Measurements from ENCODE around the gene ADAMTS19. TPM values are rescaled to one million over a fixed set of nuclear protein-coding genes. Genes with fewer than 3 reads are reported as not detected.

Gene ADAMTS19
- total and polyA plus RNA-seq, 2 of the 8 experiments (the other 6 are each of a cell fraction or from before 2014, with no cell fraction given), result 17.3 to 28.8 TPM

- Histone ChIP-seq H3K36me3 (ENCODE audit: control insufficient read depth in 2 of 4, insufficient read depth in 4 of 4, low read length in 3 of 4) (peaks cover 0 to 20% (median 3%) of the 10 kb centered on the region in 4 experiments; a peak in 4 of 8 replicates), H3K56ac (replicated peaks; ENCODE audit: insufficient read length, low read depth, low read length) (no peak overlapping the region), H3K27ac (ENCODE audit: low read depth, low read length) (no peak overlapping the region), H3K4ac (replicated peaks; ENCODE audit: insufficient read length, low read depth, low read length) (no peak overlapping the region), H3K79me1 (ENCODE audit: low read depth, low read length) (no peaks in the 10 kb centered on the region), H2BK5ac (ENCODE audit: low read depth, low read length) (no peak overlapping the region), H4K20me1 (replicated peaks in 1 of 2; ENCODE audit: control insufficient read depth in 1 of 2, insufficient read depth in 2 of 2, low read length in 2 of 2) (no peaks in the 10 kb centered on the region), H3K4me3 (ENCODE audit: extremely low read depth in 1 of 4, insufficient read depth in 2 of 4, low read depth in 3 of 4, low read length in 4 of 4) (no peak overlapping the region), H2BK120ac (replicated peaks; ENCODE audit: low read depth, low read length) (no peak overlapping the region), H3K14ac (ENCODE audit: insufficient read length) (no peak overlapping the region), H3K4me2 (ENCODE audit: insufficient read depth in 1 of 2, low read depth in 2 of 2, low read length in 2 of 2) (no peak overlapping the region), H2BK15ac (ENCODE audit: low read length) (no peak overlapping the region), H3K4me1 (replicated peaks in 1 of 4; ENCODE audit: control insufficient read depth in 3 of 4, insufficient read depth in 4 of 4, low read length in 3 of 4) (peaks cover 0 to 4% (median 1%) of the 10 kb centered on the region in 4 experiments; a peak in 2 of 7 replicates), H3K23ac (ENCODE audit: insufficient read length) (no peak overlapping the region), H3K79me2 (ENCODE audit: control insufficient read depth in 1 of 2, insufficient read depth in 2 of 2, low read length in 2 of 2) (no peaks in the 10 kb centered on the region), H4K5ac (ENCODE audit: insufficient read length, low read depth, low read length) (no peak overlapping the region), H3K9ac (replicated peaks in 1 of 4; ENCODE audit: extremely low read depth in 1 of 4, low read depth in 3 of 4, low read length in 3 of 4) (no peak overlapping the region), H3K27me3 (replicated peaks in 1 of 4; ENCODE audit: control insufficient read depth in 3 of 4, extremely low read depth in 1 of 4, insufficient read depth in 3 of 4, low read length in 3 of 4) (no peaks in the 10 kb centered on the region), H2BK20ac (ENCODE audit: low read length) (no peak overlapping the region), H3K9me3 (ENCODE audit: insufficient read depth in 2 of 2, low read depth in 1 of 2, low read length in 1 of 2) (no peaks in the 10 kb centered on the region), H4K91ac (replicated peaks; ENCODE audit: insufficient read length, low read length) (no peak overlapping the region), H3K23me2 (ENCODE audit: low read depth, low read length) (no peaks in the 10 kb centered on the region), H4K8ac (ENCODE audit: extremely low read depth, insufficient read depth, low read length) (no peak overlapping the region), H2BK12ac (ENCODE audit: low read depth, low read length) (no peak overlapping the region), H2AFZ (ENCODE audit: low read length) (no peak overlapping the region), H3K18ac (ENCODE audit: extremely low read depth, low read length) (no peak overlapping the region), H2AK5ac (ENCODE audit: low read depth, low read length) (no peak overlapping the region)
- POLR2A ChIA-PET (ENCODE audit: partially characterized antibody), result no interaction called here
- FAIRE-seq (no peak), DNase-seq (ENCODE audit: low read depth in 1 of 2, low spot score in 2 of 2) (no peak)
- 90% methylated on average over 2 of the region's 2 CpGs; no CpG with 5 or more reads in 1 of the 2 experiments for WGBS, 2 experiments (ENCODE audit: extremely low coverage in 1 of 2, insufficient coverage in 1 of 2, insufficient read length in 1 of 2, insufficient replicate concordance in 2 of 2, low coverage in 1 of 2, low lambda C conversion rate in 2 of 2, missing lambda C conversion rate in 1 of 2)
- CTCF ChIA-PET (ENCODE audit: partially characterized antibody), result interaction anchor here (0.7 to 1.9 kb wide), 2 partner anchors 12 to 59 kb away, joined by 3 to 8 read pairs; no protein-coding TSS in a partner anchor
- no peak for TF ChIP-seq GABPA (IDR thresholded peaks at IDR 0.05; ENCODE audit: borderline replicate concordance, insufficient read depth, low read length)
- TF ChIP-seq BACH1 (IDR thresholded peaks at IDR 0.05; ENCODE audit: low read length), result no peak
- TF ChIP-seq TAF1 (IDR thresholded peaks at IDR 0.05; ENCODE audit: low read depth, low read length), result no peak
- no peak for TF ChIP-seq CTBP2 (IDR thresholded peaks at IDR 0.05; ENCODE audit: borderline replicate concordance, insufficient read depth, insufficient read length, low read length)
- no peak for TF ChIP-seq SP1 (IDR thresholded peaks at IDR 0.05; ENCODE audit: low read depth, low read length)
- no peak for TF ChIP-seq KDM5A (IDR thresholded peaks at IDR 0.05; ENCODE audit: low read length)
- no peak for TF ChIP-seq RBBP5 (IDR thresholded peaks at IDR 0.05; ENCODE audit: borderline replicate concordance, low read depth, low read length)
- TF ChIP-seq USF2 (IDR thresholded peaks at IDR 0.05; ENCODE audit: low read length), result no peak
- TF ChIP-seq BRCA1 (IDR thresholded peaks at IDR 0.05; ENCODE audit: low read depth, low read length), result no peak
- no peak for TF ChIP-seq POU5F1 (IDR thresholded peaks at IDR 0.05; ENCODE audit: low read depth, low read length)
- no peak for TF ChIP-seq CBX8 (IDR thresholded peaks at IDR 0.05; ENCODE audit: borderline replicate concordance, low read depth, low read length)
Measured at GRCh38 chr5:129652349-129653056, 192.4 kb downstream of the ADAMTS19 start.
